ENCODE measurements around the gene ZNF577. TPM values are rescaled to one million over a fixed set of nuclear protein-coding genes. Genes with fewer than 3 reads are reported as not detected.

ZNF577 gene
- 2.9 and 4.4 TPM in 2 replicates for total RNA-seq (2012; rRNA removed)
- 4.0 and 5.8 TPM in 2 replicates for polyA plus RNA-seq (2012; rRNA removed)
- polyA plus RNA-seq (2012; cell fraction: cytosol; rRNA removed), result 1.5 and 1.6 TPM in 2 replicates
- polyA plus RNA-seq (2012; cell fraction: nucleus; rRNA removed; ENCODE audit: low replicate concordance), result 6.4 and 46.3 TPM in 2 replicates
- percentile 64 among the genes with signal in this experiment for Bru-seq, nascent RNA
- percentile 80 among the genes with signal in this experiment for BruChase-seq, experiment 1, labeled RNA remaining after a 6-hour chase
- percentile 81 among the genes with signal in this experiment for BruChase-seq, experiment 2, labeled RNA remaining after a 2-hour chase
- long read RNA-seq, partial matches to known transcripts, result 1 of 8 reads
- long read RNA-seq, other reads (novel, unspliced or antisense), result 5 of 8 reads

GRCh38 chr19:51887522-51888498, at the start of gene ZNF577:
TSS of gene ZNF577 (minus strand) at chr19:51887951. CDS start at chr19:51880382, 7,569 bp downstream.
- Histone ChIP-seq H3K4me3 (ENCODE audit: insufficient read depth, low read depth, low read length) (peak within 1 kb of the TSS; percentile 76), H3K9ac (ENCODE audit: low read depth, low read length) (peak within 1 kb of the TSS; percentile 86), H2BK120ac (ENCODE audit: low read depth, low read length) (peak within 1 kb of the TSS; percentile 22), H2BK5ac (ENCODE audit: low read depth, low read length, poor library complexity, severe bottlenecking) (peak within 1 kb of the TSS; percentile 42), H2AFZ (replicated peaks; ENCODE audit: low read length, poor library complexity) (peak within 1 kb of the TSS; percentile 95), H2BK20ac (ENCODE audit: low read depth, low read length) (no peak within 1 kb of the TSS), H3K9me1 (ENCODE audit: insufficient read depth, low read length) (no peaks in the 10 kb centered on the region), H2AK9ac (replicated peaks; ENCODE audit: low read depth, low read length, poor library complexity) (peak within 1 kb of the TSS; percentile 58), H3K4me1 (ENCODE audit: control insufficient read depth, insufficient read depth, low read length) (no peaks in the 10 kb centered on the region), H3K36me3 (ENCODE audit: control insufficient read depth, insufficient read depth, low read length) (peaks cover 18% of the 10 kb centered on the region), H4K20me1 (ENCODE audit: insufficient read depth, low read length) (no peaks in the 10 kb centered on the region), H4K91ac (ENCODE audit: insufficient read depth, low read depth, low read length) (peak within 1 kb of the TSS; percentile 23; the same call in 1 of the 2 replicates), H3K18ac (ENCODE audit: low read depth, low read length) (no peak within 1 kb of the TSS; the same call in 1 of the 2 replicates), H3K27ac (ENCODE audit: insufficient read depth, low read length) (peak within 1 kb of the TSS; percentile 69), H3K4ac (ENCODE audit: low read depth, low read length) (peak within 1 kb of the TSS; percentile 46), H3K23ac (ENCODE audit: low read depth, low read length) (peak within 1 kb of the TSS; percentile 74; the same call in 1 of the 2 replicates), H4K5ac (ENCODE audit: low read depth, low read length) (peak within 1 kb of the TSS; percentile 30), H3K9me3 (ENCODE audit: control insufficient read depth, insufficient read depth, low read length) (peaks cover 20% of the 10 kb centered on the region), H3K79me1 (ENCODE audit: low read depth in 1 of 2, low read length in 2 of 2) (peaks cover 0 to 5% of the 10 kb centered on the region in 2 experiments; a peak in 1 of 4 replicates), H4K8ac (ENCODE audit: low read depth in 2 of 2, low read length in 2 of 2) (peak within 1 kb of the TSS; percentile 68 to 88), H2BK15ac (ENCODE audit: low read depth, low read length) (no peak within 1 kb of the TSS), H3K14ac (replicated peaks; ENCODE audit: low read depth, low read length) (peak within 1 kb of the TSS; percentile 74), H3K56ac (ENCODE audit: extremely low read depth, insufficient read depth, low read length) (peak within 1 kb of the TSS; percentile 45; the same call in 1 of the 2 replicates), H2AK5ac (ENCODE audit: low read depth, low read length) (no peak within 1 kb of the TSS), H3K4me2 (ENCODE audit: low read depth, low read length) (peak within 1 kb of the TSS; percentile 78), H3K27me3 (ENCODE audit: control insufficient read depth, insufficient read depth, low read length) (no peaks in the 10 kb centered on the region)
- dilution Hi-C loops (cut with HindIII; ENCODE audit: low sequenced_read_pairs, unreplicated experiment) (no loop called here), intact Hi-C loops (cut with micrococcal nuclease) (loop anchor here (1.0 kb wide), 1 partner anchor 16 kb away; no protein-coding TSS in a partner anchor), in situ Hi-C loops (cut with MboI; ENCODE audit: low sequenced_read_pairs) (no loop called here)
- ChIA-PET CTCF (no interaction called here), POLR2A (ENCODE audit: unreplicated experiment) (interaction anchor here (0.6 kb wide), 1 partner anchor 1792 kb away, joined by 3 read pairs; no protein-coding TSS in a partner anchor)
- WGBS, 2 experiments (ENCODE audit: extremely low coverage in 2 of 2, insufficient read length in 1 of 2), result 1% methylated on average over 24 of the region's 56 CpGs; no CpG with 5 or more reads in 1 of the 2 experiments
- BruUV-seq (replicated peaks), result no TSS peak
- peak; percentile 99 for ATAC-seq (ENCODE audit: low read depth)
- DNase-seq, result peak; percentile 93
- TF ChIP-seq NFE2L2 (IDR thresholded peaks at IDR 0.05; ENCODE audit: low read depth, low read length) (0 out of 2 replicates have a peak, but pooled peaks have one; percentile 1), FOS (IDR thresholded peaks at IDR 0.05; ENCODE audit: low read depth, low read length) (0 out of 2 replicates have a peak, but pooled peaks have one; percentile 2), ELK1 (IDR thresholded peaks at IDR 0.05; ENCODE audit: borderline replicate concordance, low read depth, low read length) (no peak), RCOR1 (IDR thresholded peaks at IDR 0.05; ENCODE audit: insufficient replicate concordance, low read length) (no peak), MAZ (IDR thresholded peaks at IDR 0.05; ENCODE audit: borderline replicate concordance, low read depth, low read length) (peak; percentile 59; the same call in 1 of the 2 replicates), CTCF (conservative IDR thresholded peaks at IDR 0.05; ENCODE audit: low read depth, low read length) (no peak), MAFK (IDR thresholded peaks at IDR 0.05; ENCODE audit: low read depth, low read length) (no peak), CEBPB (IDR thresholded peaks at IDR 0.05; ENCODE audit: low read depth, low read length) (peak; percentile 98), POLR2A (IDR thresholded peaks at IDR 0.05; ENCODE audit: low read depth, low read length) (0 out of 2 replicates have a peak, but pooled peaks have one; percentile 37), CHD1 (IDR thresholded peaks at IDR 0.05; ENCODE audit: low read depth, low read length) (no peak)

Data from IMR-90 (cell line).